Fibroblast of lung (primary cell): ENCODE data around the gene SARM1.

Source experiments
- EZH2 ChIP-seq: IDR thresholded peaks from 2 replicates; pipeline ENCODE4 v1.5.1; 2012; ENCODE audit warnings: low read length, control low read depth, mild to moderate bottlenecking; ENCODE audit errors: missing control alignments
- TF ChIP-seq, protein P1 (sequence below), 2 donors: IDR thresholded peaks in 1 of 2; conservative IDR thresholded peaks in 1 of 2; 1 replicate in 1 of 2; 2 replicates in 1 of 2; pipeline ENCODE4 v1.5.1; 2011 to 2012; ENCODE audit warnings: low read length in 2 of 2, control low read depth in 1 of 2, inconsistent platforms in 1 of 2, low read depth in 1 of 2, mild to moderate bottlenecking in 1 of 2

DNA sequence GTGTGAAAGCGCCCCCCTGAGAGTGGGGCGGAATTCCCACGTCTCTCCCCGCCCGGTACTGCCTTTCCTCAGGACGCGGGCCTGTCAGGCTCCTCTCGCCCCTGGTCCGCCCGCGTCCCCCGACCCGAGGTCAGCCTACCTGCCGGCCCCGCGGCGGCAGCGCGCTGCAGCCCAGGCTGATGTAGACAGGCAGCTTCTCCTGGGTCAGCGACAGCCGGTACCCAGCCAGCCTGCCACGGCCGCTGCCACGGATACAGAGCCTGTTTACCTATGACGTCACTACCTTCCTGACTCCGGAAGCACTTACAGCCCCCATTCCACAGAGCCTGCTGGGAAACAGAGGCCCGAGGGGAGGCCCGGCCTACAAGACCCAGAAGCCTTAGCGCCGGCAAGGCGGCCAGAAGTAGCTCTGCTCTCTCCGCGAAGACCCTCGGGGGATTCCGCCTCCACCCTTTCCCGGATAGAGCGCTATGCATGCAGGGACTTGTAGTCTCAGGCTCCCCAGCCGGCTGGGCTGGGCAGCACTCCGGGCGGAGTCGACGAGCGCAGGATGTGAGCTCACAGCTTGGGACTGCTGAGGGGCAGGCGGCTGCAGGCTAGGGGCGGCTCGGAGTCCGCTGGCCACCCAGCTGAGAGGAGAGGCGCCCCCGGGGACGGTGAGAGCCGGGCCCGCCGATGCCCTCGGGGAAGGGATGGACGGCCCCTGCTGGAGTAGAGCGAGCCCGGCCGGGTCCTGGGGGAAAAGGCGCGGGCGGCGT, 36.1 kb upstream of the SARM1 start, which contains the start of the genes IFT20 and TNFAIP1:
- TF ChIP-seq, protein P1, sequence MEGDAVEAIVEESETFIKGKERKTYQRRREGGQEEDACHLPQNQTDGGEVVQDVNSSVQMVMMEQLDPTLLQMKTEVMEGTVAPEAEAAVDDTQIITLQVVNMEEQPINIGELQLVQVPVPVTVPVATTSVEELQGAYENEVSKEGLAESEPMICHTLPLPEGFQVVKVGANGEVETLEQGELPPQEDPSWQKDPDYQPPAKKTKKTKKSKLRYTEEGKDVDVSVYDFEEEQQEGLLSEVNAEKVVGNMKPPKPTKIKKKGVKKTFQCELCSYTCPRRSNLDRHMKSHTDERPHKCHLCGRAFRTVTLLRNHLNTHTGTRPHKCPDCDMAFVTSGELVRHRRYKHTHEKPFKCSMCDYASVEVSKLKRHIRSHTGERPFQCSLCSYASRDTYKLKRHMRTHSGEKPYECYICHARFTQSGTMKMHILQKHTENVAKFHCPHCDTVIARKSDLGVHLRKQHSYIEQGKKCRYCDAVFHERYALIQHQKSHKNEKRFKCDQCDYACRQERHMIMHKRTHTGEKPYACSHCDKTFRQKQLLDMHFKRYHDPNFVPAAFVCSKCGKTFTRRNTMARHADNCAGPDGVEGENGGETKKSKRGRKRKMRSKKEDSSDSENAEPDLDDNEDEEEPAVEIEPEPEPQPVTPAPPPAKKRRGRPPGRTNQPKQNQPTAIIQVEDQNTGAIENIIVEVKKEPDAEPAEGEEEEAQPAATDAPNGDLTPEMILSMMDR (conservative IDR thresholded peaks at IDR 0.05 in 1 of 2, IDR thresholded peaks at IDR 0.05 in 1 of 2; ENCODE audit: low read depth in 1 of 2, low read length in 2 of 2) = no peak
- TF ChIP-seq EZH2 = no peak
